GM19023 (cell line): ENCODE data around the gene ZFP36L2.

Source experiments
- ATAC-seq: cut with Tn5 transposase; IDR thresholded peaks from one replicate; pipeline ENCODE4 v1.9.1; 2021; ENCODE audit warnings: mild to moderate bottlenecking, moderate library complexity; ENCODE audit not compliant: unreplicated experiment

ZFP36L2 gene

GRCh38 chr2:43250015-43250414 is 23.6 kb upstream of the ZFP36L2 start:
- no peak for ATAC-seq

- no peak for ATAC-seq
Measured at GRCh38 chr2:43248621-43249020, 22.2 kb upstream of the ZFP36L2 start.

- no peak for ATAC-seq
Measured at GRCh38 chr2:43246641-43247040, 20.2 kb upstream of the ZFP36L2 start.

GRCh38 chr2:43241558-43241957 is 15.2 kb upstream of the ZFP36L2 start:
- ATAC-seq, result no peak

GRCh38 chr2:43240766-43241150 is 14.4 kb upstream of the ZFP36L2 start:
- no peak for ATAC-seq

GRCh38 chr2:43239981-43240765 is 13.8 kb upstream of the ZFP36L2 start:
- no peak for ATAC-seq

GRCh38 chr2:43238813-43239212 is 12.4 kb upstream of the ZFP36L2 start:
- ATAC-seq, result no peak

- no peak for ATAC-seq
Measured at GRCh38 chr2:43238176-43238575, 11.8 kb upstream of the ZFP36L2 start.

- ATAC-seq, result no peak
Measured at GRCh38 chr2:43233218-43234212, 7.1 kb upstream of the ZFP36L2 start.

- no peak for ATAC-seq
Measured at GRCh38 chr2:43230951-43231827, 4.8 kb upstream of the ZFP36L2 start.

- ATAC-seq, result no peak
Measured at GRCh38 chr2:43230351-43230885, 4.0 kb upstream of the ZFP36L2 start.

GRCh38 chr2:43228756-43229659 is 2.6 kb upstream of the ZFP36L2 start:
- no peak for ATAC-seq

- no peak for ATAC-seq
Measured at GRCh38 chr2:43228321-43228751, 1.9 kb upstream of the ZFP36L2 start.

GRCh38 chr2:43227830-43228281 is 1.4 kb upstream of the ZFP36L2 start:
- ATAC-seq, result no peak

- peak; percentile 20 for ATAC-seq
Measured at GRCh38 chr2:43226955-43227829, 786 bp upstream of the ZFP36L2 start.

GRCh38 chr2:43225788-43226557 is 433 bp downstream of the ZFP36L2 start:
- peak; percentile 36 for ATAC-seq

GRCh38 chr2:43225093-43225787 is 1.2 kb downstream of the ZFP36L2 start:
- peak; percentile 0 for ATAC-seq
